ENCODE results near the gene AXL.

Gene AXL

GRCh38 chr19:41241859-41242258, 22.8 kb downstream of the AXL start:
- in situ Hi-C loops (cut with MboI; ENCODE audit: low pct_unique_long_range_greater_than_20kb, low sequenced_read_pairs, unreplicated experiment), result no loop called here
- no peak for DNase-seq (ENCODE audit: low spot score)
- no peak for TF ChIP-seq CTCF (IDR thresholded peaks at IDR 0.05; ENCODE audit: extremely low read depth, insufficient read depth, missing control alignments)

DNA sequence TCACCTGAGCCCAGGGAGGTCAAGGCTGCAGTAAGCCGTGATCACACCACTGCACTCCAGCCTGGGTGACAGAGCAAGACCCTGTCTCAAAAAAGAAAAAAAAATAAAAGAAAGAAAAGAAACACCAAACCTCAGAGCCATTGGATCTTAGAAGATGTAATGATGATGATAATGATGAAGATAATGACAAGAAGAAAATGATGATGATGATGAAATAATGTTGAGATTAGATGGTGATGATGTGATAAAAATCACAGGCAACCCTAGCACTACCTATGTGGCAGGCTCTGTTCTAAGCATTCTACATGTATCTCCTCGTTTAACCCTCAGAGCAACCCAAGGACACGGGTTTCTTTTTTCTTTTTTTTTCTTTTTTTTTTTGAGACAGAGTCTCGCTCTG, 25.1 kb downstream of the AXL start:
- no peak for DNase-seq (ENCODE audit: low spot score)
- in situ Hi-C loops (cut with MboI; ENCODE audit: low pct_unique_long_range_greater_than_20kb, low sequenced_read_pairs, unreplicated experiment), result no loop called here
- TF ChIP-seq CTCF (IDR thresholded peaks at IDR 0.05; ENCODE audit: extremely low read depth, insufficient read depth, missing control alignments), result no peak

GRCh38 chr19:41245843-41246242, 26.8 kb downstream of the AXL start:
- in situ Hi-C loops (cut with MboI; ENCODE audit: low pct_unique_long_range_greater_than_20kb, low sequenced_read_pairs, unreplicated experiment), result no loop called here
- no peak for DNase-seq (ENCODE audit: low spot score)
- no peak for TF ChIP-seq CTCF (IDR thresholded peaks at IDR 0.05; ENCODE audit: extremely low read depth, insufficient read depth, missing control alignments)

- TF ChIP-seq CTCF (IDR thresholded peaks at IDR 0.05; ENCODE audit: extremely low read depth, insufficient read depth, missing control alignments), result no peak
- DNase-seq (ENCODE audit: low spot score), result no peak
- in situ Hi-C loops (cut with MboI; ENCODE audit: low pct_unique_long_range_greater_than_20kb, low sequenced_read_pairs, unreplicated experiment), result no loop called here
Measured at GRCh38 chr19:41248895-41249294, 29.9 kb downstream of the AXL start.

GRCh38 chr19:41249707-41250423, 30.8 kb downstream of the AXL start:
- no peak for DNase-seq (ENCODE audit: low spot score)
- in situ Hi-C loops (cut with MboI; ENCODE audit: low pct_unique_long_range_greater_than_20kb, low sequenced_read_pairs, unreplicated experiment), result loop anchor here (10.0 kb wide), 1 partner anchor 45 kb away; no protein-coding TSS in a partner anchor
- TF ChIP-seq CTCF (IDR thresholded peaks at IDR 0.05; ENCODE audit: extremely low read depth, insufficient read depth, missing control alignments), result no peak

DNA sequence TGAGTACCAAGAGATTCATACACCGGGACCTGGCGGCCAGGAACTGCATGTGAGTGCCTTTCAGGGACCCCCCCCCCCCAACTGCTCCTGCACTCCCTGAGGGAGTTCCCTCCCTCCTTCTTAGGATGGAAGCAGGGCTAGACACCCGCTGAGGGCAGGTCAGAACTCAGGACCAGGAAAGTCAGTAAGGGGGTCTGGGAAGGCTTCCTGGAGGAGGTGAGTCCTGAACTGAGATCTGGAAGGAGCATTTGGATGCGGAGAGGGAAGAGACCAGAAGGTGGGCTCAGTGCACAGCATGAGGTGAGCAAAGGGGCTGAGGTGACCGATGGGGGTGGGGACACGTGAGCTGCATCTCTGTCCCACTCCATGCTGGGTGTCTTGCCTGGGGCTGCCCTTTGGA, 34.6 kb downstream of the AXL start:
- no peak for DNase-seq (ENCODE audit: low spot score)
- in situ Hi-C loops (cut with MboI; ENCODE audit: low pct_unique_long_range_greater_than_20kb, low sequenced_read_pairs, unreplicated experiment), result loop anchor here (10.0 kb wide), 1 partner anchor 49 kb away; no protein-coding TSS in a partner anchor
- no peak for TF ChIP-seq CTCF (IDR thresholded peaks at IDR 0.05; ENCODE audit: extremely low read depth, insufficient read depth, missing control alignments)
